ENCODE measurements around the gene LIAS.

Gene LIAS

DNA sequence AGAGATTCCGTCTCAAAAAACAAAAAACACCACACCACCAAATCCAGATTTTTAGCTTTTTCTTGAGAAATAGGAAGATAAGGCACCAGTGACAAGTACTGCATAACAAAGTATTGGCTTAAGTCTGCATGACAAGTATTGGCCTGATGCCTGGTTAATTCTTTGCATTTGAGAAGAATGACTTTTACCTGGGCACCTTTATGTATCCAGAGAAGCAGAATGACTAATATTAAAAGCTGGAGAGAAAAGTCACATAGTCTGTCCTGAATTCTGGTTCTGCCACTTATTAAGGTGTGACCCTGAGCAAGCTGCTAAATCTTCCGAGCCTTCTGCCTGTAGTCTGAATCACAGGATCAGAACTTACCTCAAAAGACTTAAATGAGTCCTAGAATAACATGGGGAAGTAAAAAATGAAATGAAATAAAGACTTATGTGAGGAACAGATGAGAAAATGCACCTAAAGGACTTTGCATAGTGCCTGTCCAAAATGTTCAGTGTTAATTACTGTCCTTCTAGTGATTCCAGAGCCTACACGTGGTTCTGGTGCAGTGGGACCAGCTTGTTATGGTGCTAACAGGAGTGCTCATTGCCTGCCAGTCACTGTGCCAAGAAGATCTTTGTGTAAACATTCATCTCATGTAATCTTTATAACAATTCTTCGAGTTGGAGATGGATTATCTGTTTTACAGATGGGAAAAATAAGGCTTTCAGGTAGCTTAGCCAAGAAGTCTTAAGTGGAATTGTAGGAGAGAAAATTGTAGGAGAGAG lies 36.8 kb downstream of the LIAS start (continued):
- TF ChIP-seq GFI1B (tag by site-specific recombination; IDR thresholded peaks at IDR 0.05) (no peak), ZNF777 (tag by site-specific recombination; IDR thresholded peaks at IDR 0.05; ENCODE audit: borderline replicate concordance) (no peak), ZNF311 (tag by site-specific recombination; IDR thresholded peaks at IDR 0.05; ENCODE audit: borderline replicate concordance) (no peak), ZNF335 (tag by site-specific recombination; conservative IDR thresholded peaks at IDR 0.05) (no peak), ZNF561 (tag by site-specific recombination; IDR thresholded peaks at IDR 0.05; ENCODE audit: borderline replicate concordance) (no peak), ZNF169 (tag by site-specific recombination; IDR thresholded peaks at IDR 0.05) (no peak), ZNF354C (tag by site-specific recombination; IDR thresholded peaks at IDR 0.05; ENCODE audit: borderline replicate concordance, low read depth) (no peak), GLIS1 (tag by site-specific recombination; IDR thresholded peaks at IDR 0.05) (no peak)
- TF ChIP-seq, protein P1, sequence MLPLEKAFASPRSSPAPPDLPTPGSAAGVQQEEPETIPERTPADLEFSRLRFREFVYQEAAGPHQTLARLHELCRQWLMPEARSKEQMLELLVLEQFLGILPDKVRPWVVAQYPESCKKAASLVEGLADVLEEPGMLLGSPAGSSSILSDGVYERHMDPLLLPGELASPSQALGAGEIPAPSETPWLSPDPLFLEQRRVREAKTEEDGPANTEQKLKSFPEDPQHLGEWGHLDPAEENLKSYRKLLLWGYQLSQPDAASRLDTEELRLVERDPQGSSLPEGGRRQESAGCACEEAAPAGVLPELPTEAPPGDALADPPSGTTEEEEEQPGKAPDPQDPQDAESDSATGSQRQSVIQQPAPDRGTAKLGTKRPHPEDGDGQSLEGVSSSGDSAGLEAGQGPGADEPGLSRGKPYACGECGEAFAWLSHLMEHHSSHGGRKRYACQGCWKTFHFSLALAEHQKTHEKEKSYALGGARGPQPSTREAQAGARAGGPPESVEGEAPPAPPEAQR (tag by site-specific recombination; IDR thresholded peaks at IDR 0.05): no peak
- TF ChIP-seq, protein P2, sequence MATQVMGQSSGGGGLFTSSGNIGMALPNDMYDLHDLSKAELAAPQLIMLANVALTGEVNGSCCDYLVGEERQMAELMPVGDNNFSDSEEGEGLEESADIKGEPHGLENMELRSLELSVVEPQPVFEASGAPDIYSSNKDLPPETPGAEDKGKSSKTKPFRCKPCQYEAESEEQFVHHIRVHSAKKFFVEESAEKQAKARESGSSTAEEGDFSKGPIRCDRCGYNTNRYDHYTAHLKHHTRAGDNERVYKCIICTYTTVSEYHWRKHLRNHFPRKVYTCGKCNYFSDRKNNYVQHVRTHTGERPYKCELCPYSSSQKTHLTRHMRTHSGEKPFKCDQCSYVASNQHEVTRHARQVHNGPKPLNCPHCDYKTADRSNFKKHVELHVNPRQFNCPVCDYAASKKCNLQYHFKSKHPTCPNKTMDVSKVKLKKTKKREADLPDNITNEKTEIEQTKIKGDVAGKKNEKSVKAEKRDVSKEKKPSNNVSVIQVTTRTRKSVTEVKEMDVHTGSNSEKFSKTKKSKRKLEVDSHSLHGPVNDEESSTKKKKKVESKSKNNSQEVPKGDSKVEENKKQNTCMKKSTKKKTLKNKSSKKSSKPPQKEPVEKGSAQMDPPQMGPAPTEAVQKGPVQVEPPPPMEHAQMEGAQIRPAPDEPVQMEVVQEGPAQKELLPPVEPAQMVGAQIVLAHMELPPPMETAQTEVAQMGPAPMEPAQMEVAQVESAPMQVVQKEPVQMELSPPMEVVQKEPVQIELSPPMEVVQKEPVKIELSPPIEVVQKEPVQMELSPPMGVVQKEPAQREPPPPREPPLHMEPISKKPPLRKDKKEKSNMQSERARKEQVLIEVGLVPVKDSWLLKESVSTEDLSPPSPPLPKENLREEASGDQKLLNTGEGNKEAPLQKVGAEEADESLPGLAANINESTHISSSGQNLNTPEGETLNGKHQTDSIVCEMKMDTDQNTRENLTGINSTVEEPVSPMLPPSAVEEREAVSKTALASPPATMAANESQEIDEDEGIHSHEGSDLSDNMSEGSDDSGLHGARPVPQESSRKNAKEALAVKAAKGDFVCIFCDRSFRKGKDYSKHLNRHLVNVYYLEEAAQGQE (tag by site-specific recombination; IDR thresholded peaks at IDR 0.05): no peak

DNA sequence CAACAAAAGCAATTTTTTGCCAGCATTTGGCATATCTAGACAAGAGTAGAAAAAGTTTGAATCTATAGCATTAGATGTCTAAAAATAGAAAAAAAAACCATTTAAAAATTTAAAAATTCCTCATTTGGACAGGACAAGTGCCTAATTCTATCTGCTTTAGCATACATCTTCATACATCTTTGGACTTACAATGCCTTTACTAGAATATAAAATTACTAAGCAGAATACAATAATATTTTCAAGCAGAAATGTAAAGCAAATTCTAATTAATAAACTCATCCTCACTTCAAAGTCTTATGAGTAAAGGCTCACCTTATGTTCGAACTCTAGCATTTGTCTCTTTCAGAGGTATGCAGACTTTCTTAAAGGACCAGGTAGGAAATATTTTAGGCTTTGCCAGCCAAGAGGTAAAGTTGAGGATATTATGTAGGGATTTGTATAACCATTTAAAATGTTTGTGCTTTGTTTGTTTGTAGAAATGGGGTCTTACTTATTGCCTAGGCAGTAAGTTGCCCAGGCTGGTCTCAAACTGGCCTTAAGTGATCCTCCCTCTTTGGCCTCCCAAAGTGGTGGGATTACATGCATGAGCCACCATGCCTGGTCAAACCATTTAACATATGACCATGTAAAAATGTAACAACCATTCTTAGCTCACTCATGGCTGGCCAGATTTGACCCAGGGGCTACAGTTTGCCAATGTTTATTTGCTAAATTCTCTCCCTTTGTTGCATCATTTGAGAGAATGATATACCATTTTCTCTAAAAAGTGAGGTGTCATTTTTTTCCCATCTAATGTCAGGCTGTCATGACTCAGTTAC lies 39.3 kb downstream of the LIAS start:
- ChIA-PET CTCF (interaction anchor here (0.6 kb wide), 1 partner anchor 329 kb away, joined by 3 read pairs; no protein-coding TSS in a partner anchor), POLR2A (no interaction called here)
- no peaks in the 10 kb centered on the region for H3K9me3 ChIP-seq (ENCODE audit: control insufficient read depth, insufficient read depth, low read depth, low read length)
- TF ChIP-seq, protein P3, sequence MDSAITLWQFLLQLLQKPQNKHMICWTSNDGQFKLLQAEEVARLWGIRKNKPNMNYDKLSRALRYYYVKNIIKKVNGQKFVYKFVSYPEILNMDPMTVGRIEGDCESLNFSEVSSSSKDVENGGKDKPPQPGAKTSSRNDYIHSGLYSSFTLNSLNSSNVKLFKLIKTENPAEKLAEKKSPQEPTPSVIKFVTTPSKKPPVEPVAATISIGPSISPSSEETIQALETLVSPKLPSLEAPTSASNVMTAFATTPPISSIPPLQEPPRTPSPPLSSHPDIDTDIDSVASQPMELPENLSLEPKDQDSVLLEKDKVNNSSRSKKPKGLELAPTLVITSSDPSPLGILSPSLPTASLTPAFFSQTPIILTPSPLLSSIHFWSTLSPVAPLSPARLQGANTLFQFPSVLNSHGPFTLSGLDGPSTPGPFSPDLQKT (IDR thresholded peaks at IDR 0.05; ENCODE audit: borderline replicate concordance, low read depth, low read length): no peak
- TF ChIP-seq ZNF211 (tag by site-specific recombination; IDR thresholded peaks at IDR 0.05; ENCODE audit: low read depth) (no peak), ZNF214 (tag by site-specific recombination; IDR thresholded peaks at IDR 0.05; ENCODE audit: borderline replicate concordance) (no peak)
- H3K27ac ChIP-seq (ENCODE audit: extremely low read depth, low read depth, low read length): no peak overlapping the region
- peaks cover 3 to 26% of the 10 kb centered on the region in 2 experiments; a peak in 2 of 3 replicates for H3K36me3 ChIP-seq (ENCODE audit: control insufficient read depth in 2 of 2, insufficient read depth in 1 of 2, low read length in 2 of 2)
- H3K4me3 ChIP-seq (ENCODE audit: low read depth, low read length): no peak overlapping the region
- no peaks in the 10 kb centered on the region for H3K4me1 ChIP-seq (ENCODE audit: control insufficient read depth, insufficient read depth, low read length)

DNA sequence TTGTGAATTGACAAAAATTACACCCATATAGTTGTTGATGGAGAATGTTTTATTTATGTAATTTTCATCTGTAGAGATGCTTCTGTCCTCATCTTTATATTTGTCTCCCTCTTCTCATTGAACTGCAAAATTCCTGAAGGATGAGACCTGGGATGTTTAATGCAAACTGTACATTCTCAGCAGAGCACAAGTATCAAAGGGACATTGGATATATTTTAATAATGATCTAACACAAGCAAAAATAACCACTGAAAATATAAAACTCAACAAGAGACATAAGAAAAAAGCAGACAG lies 39.8 kb downstream of the LIAS start:
- Histone ChIP-seq H3K27ac (ENCODE audit: extremely low read depth, low read depth, low read length) (no peak overlapping the region), H3K9me3 (ENCODE audit: control insufficient read depth, insufficient read depth, low read depth, low read length) (no peaks in the 10 kb centered on the region), H3K4me1 (ENCODE audit: control insufficient read depth, insufficient read depth, low read length) (no peaks in the 10 kb centered on the region), H3K36me3 (ENCODE audit: control insufficient read depth in 2 of 2, insufficient read depth in 1 of 2, low read length in 2 of 2) (peaks cover 7 to 31% of the 10 kb centered on the region in 2 experiments), H3K4me3 (ENCODE audit: low read depth, low read length) (no peak overlapping the region)
- ChIA-PET CTCF (no interaction called here), POLR2A (no interaction called here)
- TF ChIP-seq ZNF211 (tag by site-specific recombination; IDR thresholded peaks at IDR 0.05; ENCODE audit: low read depth): no peak
- TF ChIP-seq, protein P4, sequence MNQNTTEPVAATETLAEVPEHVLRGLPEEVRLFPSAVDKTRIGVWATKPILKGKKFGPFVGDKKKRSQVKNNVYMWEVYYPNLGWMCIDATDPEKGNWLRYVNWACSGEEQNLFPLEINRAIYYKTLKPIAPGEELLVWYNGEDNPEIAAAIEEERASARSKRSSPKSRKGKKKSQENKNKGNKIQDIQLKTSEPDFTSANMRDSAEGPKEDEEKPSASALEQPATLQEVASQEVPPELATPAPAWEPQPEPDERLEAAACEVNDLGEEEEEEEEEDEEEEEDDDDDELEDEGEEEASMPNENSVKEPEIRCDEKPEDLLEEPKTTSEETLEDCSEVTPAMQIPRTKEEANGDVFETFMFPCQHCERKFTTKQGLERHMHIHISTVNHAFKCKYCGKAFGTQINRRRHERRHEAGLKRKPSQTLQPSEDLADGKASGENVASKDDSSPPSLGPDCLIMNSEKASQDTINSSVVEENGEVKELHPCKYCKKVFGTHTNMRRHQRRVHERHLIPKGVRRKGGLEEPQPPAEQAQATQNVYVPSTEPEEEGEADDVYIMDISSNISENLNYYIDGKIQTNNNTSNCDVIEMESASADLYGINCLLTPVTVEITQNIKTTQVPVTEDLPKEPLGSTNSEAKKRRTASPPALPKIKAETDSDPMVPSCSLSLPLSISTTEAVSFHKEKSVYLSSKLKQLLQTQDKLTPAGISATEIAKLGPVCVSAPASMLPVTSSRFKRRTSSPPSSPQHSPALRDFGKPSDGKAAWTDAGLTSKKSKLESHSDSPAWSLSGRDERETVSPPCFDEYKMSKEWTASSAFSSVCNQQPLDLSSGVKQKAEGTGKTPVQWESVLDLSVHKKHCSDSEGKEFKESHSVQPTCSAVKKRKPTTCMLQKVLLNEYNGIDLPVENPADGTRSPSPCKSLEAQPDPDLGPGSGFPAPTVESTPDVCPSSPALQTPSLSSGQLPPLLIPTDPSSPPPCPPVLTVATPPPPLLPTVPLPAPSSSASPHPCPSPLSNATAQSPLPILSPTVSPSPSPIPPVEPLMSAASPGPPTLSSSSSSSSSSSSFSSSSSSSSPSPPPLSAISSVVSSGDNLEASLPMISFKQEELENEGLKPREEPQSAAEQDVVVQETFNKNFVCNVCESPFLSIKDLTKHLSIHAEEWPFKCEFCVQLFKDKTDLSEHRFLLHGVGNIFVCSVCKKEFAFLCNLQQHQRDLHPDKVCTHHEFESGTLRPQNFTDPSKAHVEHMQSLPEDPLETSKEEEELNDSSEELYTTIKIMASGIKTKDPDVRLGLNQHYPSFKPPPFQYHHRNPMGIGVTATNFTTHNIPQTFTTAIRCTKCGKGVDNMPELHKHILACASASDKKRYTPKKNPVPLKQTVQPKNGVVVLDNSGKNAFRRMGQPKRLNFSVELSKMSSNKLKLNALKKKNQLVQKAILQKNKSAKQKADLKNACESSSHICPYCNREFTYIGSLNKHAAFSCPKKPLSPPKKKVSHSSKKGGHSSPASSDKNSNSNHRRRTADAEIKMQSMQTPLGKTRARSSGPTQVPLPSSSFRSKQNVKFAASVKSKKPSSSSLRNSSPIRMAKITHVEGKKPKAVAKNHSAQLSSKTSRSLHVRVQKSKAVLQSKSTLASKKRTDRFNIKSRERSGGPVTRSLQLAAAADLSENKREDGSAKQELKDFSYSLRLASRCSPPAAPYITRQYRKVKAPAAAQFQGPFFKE (tag by site-specific recombination; IDR thresholded peaks at IDR 0.05; ENCODE audit: borderline replicate concordance): no peak
- no peak for TF ChIP-seq ZNF48 (tag by site-specific recombination; IDR thresholded peaks at IDR 0.05)
- no peak for TF ChIP-seq GLI2 (tag by site-specific recombination; IDR thresholded peaks at IDR 0.05; ENCODE audit: borderline replicate concordance, low read depth)
